GM18507 (cell line): Measurements from ENCODE around the gene MAP1B.

ENCODE experiments used
- DNase-seq: peaks from one replicate; pipeline ENCODE4 v3.0.0; 2011; ENCODE audit warnings: low read depth; ENCODE audit not compliant: insufficient read length; ENCODE audit errors: extremely low spot score
- FAIRE-seq: peaks from 2 replicates; lab custom pipeline; 2011; peaks lifted over from hg19 to GRCh38; lab: Jason Lieb, UNC

The MAP1B gene

GRCh38 chr5:72182686-72183085 is 75.4 kb downstream of the MAP1B start:
- DNase-seq (no peak), FAIRE-seq (no peak)

GRCh38 chr5:72183101-72183520 is 75.8 kb downstream of the MAP1B start:
- FAIRE-seq (no peak), DNase-seq (no peak)

GRCh38 chr5:72184408-72184807 is 77.1 kb downstream of the MAP1B start:
- DNase-seq (no peak), FAIRE-seq (no peak)

- DNase-seq (no peak), FAIRE-seq (no peak)
Measured at GRCh38 chr5:72185496-72186329, 78.4 kb downstream of the MAP1B start.

- FAIRE-seq, result no peak
- DNase-seq, result no peak
Measured at GRCh38 chr5:72187388-72188075, 80.3 kb downstream of the MAP1B start.

GRCh38 chr5:72188166-72188565 is 80.9 kb downstream of the MAP1B start:
- DNase-seq (no peak), FAIRE-seq (peak; percentile 50)

GRCh38 chr5:72189146-72189545 is 81.9 kb downstream of the MAP1B start:
- no peak for DNase-seq
- FAIRE-seq, result no peak

GRCh38 chr5:72191404-72191803 is 84.1 kb downstream of the MAP1B start:
- no peak for FAIRE-seq

GRCh38 chr5:72194846-72195245 is 87.6 kb downstream of the MAP1B start:
- DNase-seq, result peak; percentile 69
- peak; percentile 98 for FAIRE-seq

More at GRCh38 chr5:72191404-72191803, 84.1 kb downstream of the MAP1B start:
- no peak for DNase-seq

- no peak for FAIRE-seq
- DNase-seq, result no peak
Measured at GRCh38 chr5:72195581-72195980, 88.3 kb downstream of the MAP1B start.

GRCh38 chr5:72197393-72197792 is 90.1 kb downstream of the MAP1B start:
- DNase-seq (no peak), FAIRE-seq (no peak)

- no peak for FAIRE-seq
- no peak for DNase-seq
Measured at GRCh38 chr5:72199681-72200080, 92.4 kb downstream of the MAP1B start.

- no peak for FAIRE-seq
Measured at GRCh38 chr5:72202331-72202825, 95.1 kb downstream of the MAP1B start.

GRCh38 chr5:72203251-72203845 is 96.1 kb downstream of the MAP1B start:
- FAIRE-seq, result no peak
- no peak for DNase-seq

More at GRCh38 chr5:72202331-72202825, 95.1 kb downstream of the MAP1B start:
- DNase-seq, result no peak

GRCh38 chr5:72204946-72205345 is 97.7 kb downstream of the MAP1B start:
- DNase-seq (no peak), FAIRE-seq (no peak)

- FAIRE-seq (no peak), DNase-seq (no peak)
Measured at GRCh38 chr5:72205431-72206009, 98.2 kb downstream of the MAP1B start.

- DNase-seq (no peak), FAIRE-seq (no peak)
Measured at GRCh38 chr5:72206160-72206559, 98.9 kb downstream of the MAP1B start.

- no peak for FAIRE-seq
- no peak for DNase-seq
Measured at GRCh38 chr5:72206994-72207393, 99.7 kb downstream of the MAP1B start.

GRCh38 chr5:72208324-72208926 is 101.2 kb downstream of the MAP1B start:
- DNase-seq (no peak), FAIRE-seq (no peak)
